PFSK-1 (cell line): ENCODE data around the gene PRLR.

Experiments used
- FOXP2 ChIP-seq: optimal IDR thresholded peaks from 2 replicates; pipeline ENCODE3; 2011; ENCODE audit warnings: borderline replicate concordance, control low read depth, inconsistent platforms; ENCODE audit not compliant: insufficient read depth; ENCODE audit errors: extremely low read length, extremely low read depth
- POLR2AphosphoS5 ChIP-seq: IDR thresholded peaks from 2 replicates; pipeline ENCODE4 v1.6.1; 2012; ENCODE audit warnings: low read depth, mild to moderate bottlenecking, control low read depth, low read length, moderate library complexity
- SIN3A ChIP-seq: IDR thresholded peaks from 2 replicates; pipeline ENCODE4 v1.6.1; 2012; ENCODE audit warnings: mild to moderate bottlenecking, low read length, moderate library complexity, borderline replicate concordance; ENCODE audit not compliant: insufficient read depth
- TAF1 ChIP-seq: IDR thresholded peaks from 2 replicates; pipeline ENCODE4 v1.6.1; 2012; ENCODE audit warnings: low read length, control low read depth, borderline replicate concordance; ENCODE audit not compliant: insufficient read depth
- TF ChIP-seq, protein P1 (sequence below), 2 experiments: IDR thresholded peaks; 2 replicates each; pipeline versions ENCODE4 v1.6.1 to v1.8.0; 2011 to 2012; ENCODE audit warnings: low read depth in 2 of 2, low read length in 2 of 2, control low read depth in 1 of 2, inconsistent platforms in 1 of 2, mild to moderate bottlenecking in 1 of 2, moderate library complexity in 1 of 2; ENCODE audit not compliant: insufficient read depth in 1 of 2

PRLR gene

GRCh38 chr5:35202319-35203111, 27.8 kb downstream of the PRLR start:
- TF ChIP-seq FOXP2 (no peak), TAF1 (no peak), POLR2AphosphoS5 (no peak), SIN3A (no peak)

DNA sequence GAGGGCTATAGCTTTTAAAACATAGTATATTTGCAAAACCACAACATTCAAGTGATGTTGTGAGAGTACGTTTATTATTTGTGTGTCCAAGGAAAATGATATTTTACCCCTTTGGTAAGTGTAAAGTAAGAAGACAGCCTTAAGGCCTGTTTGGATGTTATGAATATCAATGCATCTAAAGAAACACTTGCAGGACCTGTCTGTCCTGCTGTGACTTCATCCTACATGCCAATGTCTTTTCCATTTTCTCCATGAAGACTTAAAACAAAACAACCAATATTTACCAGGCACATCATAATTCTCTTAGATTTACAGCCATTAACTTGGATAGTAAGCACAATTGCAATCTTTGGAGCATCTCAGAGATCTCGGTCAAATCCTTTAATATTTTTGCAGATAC, 29.0 kb downstream of the PRLR start:
- TF ChIP-seq TAF1 (no peak), SIN3A (no peak), FOXP2 (no peak), POLR2AphosphoS5 (no peak)
- TF ChIP-seq, protein P1, sequence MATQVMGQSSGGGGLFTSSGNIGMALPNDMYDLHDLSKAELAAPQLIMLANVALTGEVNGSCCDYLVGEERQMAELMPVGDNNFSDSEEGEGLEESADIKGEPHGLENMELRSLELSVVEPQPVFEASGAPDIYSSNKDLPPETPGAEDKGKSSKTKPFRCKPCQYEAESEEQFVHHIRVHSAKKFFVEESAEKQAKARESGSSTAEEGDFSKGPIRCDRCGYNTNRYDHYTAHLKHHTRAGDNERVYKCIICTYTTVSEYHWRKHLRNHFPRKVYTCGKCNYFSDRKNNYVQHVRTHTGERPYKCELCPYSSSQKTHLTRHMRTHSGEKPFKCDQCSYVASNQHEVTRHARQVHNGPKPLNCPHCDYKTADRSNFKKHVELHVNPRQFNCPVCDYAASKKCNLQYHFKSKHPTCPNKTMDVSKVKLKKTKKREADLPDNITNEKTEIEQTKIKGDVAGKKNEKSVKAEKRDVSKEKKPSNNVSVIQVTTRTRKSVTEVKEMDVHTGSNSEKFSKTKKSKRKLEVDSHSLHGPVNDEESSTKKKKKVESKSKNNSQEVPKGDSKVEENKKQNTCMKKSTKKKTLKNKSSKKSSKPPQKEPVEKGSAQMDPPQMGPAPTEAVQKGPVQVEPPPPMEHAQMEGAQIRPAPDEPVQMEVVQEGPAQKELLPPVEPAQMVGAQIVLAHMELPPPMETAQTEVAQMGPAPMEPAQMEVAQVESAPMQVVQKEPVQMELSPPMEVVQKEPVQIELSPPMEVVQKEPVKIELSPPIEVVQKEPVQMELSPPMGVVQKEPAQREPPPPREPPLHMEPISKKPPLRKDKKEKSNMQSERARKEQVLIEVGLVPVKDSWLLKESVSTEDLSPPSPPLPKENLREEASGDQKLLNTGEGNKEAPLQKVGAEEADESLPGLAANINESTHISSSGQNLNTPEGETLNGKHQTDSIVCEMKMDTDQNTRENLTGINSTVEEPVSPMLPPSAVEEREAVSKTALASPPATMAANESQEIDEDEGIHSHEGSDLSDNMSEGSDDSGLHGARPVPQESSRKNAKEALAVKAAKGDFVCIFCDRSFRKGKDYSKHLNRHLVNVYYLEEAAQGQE (IDR thresholded peaks at IDR 0.05; ENCODE audit: insufficient read depth in 1 of 2, low read depth in 2 of 2, low read length in 2 of 2): no peak

- TF ChIP-seq TAF1: no peak
- no peak for TF ChIP-seq FOXP2
Measured at GRCh38 chr5:35199886-35200285, 30.4 kb downstream of the PRLR start.

- no peak for TF ChIP-seq TAF1
- TF ChIP-seq, protein P1 (IDR thresholded peaks at IDR 0.05; ENCODE audit: insufficient read depth in 1 of 2, low read depth in 2 of 2, low read length in 2 of 2): no peak
- TF ChIP-seq FOXP2: no peak
Measured at GRCh38 chr5:35198686-35199085, 31.6 kb downstream of the PRLR start.

- TF ChIP-seq POLR2AphosphoS5 (no peak), FOXP2 (no peak), TAF1 (no peak), SIN3A (no peak)
- TF ChIP-seq, protein P1 (IDR thresholded peaks at IDR 0.05; ENCODE audit: insufficient read depth in 1 of 2, low read depth in 2 of 2, low read length in 2 of 2): no peak
Measured at GRCh38 chr5:35198075-35198474, 32.2 kb downstream of the PRLR start.

- TF ChIP-seq TAF1: no peak
- no peak for TF ChIP-seq POLR2AphosphoS5
- TF ChIP-seq, protein P1 (IDR thresholded peaks at IDR 0.05; ENCODE audit: insufficient read depth in 1 of 2, low read depth in 2 of 2, low read length in 2 of 2): no peak
- TF ChIP-seq SIN3A: no peak
- TF ChIP-seq FOXP2: no peak
Measured at GRCh38 chr5:35197351-35197750, 32.9 kb downstream of the PRLR start.
